EH (cell line): ENCODE results near the gene MSLN.

Experiments
- DNase-seq: peaks from one replicate; pipeline ENCODE4 v3.0.0-alpha.2; 2015; ENCODE audit warnings: low read depth

Gene MSLN

DNA sequence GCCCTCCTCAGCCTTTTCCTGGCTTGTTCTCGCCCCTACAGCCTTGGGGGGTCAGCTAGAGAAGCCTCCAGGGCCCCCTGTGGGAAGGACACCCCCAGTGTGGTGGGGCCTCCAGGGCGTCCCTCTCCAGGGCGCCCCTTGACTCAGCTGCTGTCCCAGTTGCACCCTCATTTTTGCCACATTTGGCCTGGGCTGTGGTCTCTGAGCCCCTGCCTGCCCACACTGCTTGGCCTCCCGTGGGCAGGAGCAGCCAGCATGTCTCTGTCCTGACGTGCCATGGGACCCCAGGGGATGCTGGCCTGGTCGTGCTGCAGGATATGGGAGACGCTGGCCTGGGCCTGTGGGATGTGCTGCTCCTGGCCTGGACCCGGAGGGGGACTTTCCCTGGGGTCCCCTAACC, 32.9 kb downstream of the MSLN start:
- no peak for DNase-seq

DNA sequence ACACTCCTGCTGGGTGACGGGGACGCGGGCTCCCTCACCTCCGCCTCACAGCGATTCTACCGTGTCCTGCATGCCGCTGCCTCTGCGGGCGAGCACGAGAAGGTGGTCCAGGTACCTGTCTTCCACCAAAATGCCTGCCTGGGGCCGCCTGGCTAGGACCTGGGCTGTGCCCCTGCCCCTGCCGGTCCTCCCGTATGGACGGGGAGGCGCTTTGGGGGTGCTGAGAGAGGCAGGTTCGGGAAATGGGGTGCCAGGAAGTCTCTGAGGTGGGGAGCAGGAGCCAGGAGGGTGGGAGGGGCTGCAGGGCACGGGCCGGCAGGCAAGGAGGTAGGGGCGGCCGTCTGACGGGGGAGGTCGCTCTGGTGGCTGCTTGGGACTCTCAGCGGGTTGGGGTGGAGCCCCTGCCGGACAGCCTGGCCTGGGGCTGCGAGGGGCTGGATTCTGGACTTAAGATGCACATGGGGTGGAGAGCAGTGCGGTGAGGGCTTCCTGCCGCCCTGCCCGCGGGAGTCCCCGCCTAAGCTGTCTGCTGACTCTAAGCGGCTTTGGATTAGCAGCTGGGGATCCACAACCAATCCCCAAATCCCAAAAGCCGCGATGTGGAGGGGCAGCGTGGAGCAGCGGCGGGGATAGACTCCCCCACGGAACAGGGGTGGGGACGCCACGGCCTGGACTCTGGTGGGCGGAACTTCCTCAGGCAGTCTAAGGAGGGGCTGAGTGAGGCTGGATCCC, 33.7 kb downstream of the MSLN start:
- no peak for DNase-seq

DNA sequence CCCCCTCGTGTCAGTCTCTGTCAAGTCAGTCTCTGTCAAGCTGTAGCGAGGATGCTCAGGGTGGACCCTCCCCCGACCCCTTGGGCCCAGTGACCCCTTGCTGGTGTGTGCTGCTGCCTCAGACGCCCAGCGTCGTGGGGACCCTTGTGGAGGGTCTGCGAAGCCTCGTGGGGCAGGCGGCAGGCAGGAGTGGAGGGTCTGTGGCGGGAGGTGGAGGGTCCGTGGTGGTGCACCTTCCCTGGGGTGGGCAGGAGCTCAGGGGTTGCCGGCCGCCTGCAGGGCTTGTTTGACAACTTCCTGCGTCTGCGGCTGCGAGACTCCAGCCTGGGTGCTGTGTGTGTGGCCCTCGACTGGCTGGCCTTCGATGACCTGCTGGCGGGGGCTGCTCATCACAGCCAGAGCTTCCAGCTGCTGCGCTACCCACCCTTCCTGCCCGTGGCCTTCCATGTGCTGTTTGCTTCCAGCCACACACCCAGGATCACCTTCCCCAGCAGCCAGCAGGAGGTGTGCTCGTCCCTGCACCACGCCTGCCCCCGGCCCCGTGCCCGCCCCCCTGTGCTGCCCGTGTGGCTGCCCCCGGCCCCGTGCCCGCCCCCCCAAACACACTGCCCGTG, 34.4 kb downstream of the MSLN start:
- DNase-seq = no peak

DNA sequence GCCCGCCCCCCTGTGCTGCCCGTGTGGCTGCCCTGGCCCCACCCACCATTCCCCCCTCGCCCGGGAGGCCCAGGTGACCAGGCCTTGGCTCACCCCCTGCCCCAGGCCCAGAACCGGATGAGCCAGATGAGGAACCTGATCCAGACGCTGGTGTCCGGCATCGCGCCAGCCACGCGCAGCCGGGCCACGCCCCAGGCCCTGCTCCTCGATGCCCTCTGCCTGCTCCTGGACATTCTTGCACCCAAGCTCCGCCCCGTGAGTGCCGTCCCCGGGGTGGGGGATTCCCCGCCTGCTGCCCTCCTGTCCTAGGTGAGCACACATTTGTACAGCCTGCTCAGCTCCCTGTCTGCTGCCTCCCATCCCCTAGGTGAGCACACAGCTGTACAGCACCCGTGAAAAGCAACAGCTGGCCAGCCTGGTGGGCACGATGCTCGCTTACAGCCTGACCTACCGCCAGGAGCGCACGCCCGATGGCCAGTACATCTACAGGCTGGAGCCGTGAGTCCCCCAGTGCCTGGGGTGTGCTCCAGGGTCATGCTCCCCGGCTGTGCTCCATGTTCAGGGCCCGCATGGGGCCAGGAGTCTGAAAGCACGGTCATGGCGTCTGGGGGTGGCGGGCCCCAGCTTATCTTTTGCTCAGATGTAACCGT, 35.2 kb downstream of the MSLN start:
- no peak for DNase-seq

DNA sequence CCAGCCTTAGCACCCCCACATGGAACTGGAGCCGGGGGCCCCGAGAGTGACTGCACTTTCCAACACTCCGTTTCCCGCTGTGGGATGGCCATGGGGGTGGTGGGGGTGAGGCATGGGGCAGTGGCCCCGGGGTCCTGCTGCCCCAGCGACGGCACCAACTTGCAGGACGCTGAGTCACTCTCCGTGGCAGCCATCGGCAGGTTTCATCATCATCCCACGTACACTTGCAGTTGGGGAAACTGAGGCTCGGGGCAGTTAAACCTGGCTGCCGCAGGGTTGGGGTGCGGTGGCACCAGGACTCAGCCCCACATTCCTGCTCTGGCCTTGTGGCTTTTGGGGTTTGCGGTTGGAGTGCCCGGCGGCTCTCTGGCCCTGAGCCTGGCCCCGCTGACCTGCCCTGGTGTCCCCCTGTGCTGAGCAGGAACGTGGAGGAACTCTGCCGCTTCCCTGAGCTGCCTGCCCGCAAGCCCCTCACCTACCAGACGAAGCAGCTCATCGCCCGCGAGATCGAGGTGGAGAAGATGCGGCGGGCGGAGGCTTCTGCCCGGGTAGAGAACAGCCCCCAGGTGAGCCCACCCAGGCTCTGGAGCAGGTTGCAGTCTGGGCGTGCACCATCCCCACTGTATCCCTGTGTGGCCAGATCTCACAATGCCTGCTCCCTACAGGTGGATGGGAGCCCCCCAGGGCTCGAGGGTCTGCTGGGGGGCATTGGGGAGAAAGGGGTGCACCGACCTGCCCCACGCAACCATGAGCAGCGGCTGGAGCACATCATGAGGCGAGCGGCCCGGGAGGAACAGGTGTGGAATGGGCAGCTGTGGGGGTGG, 36.0 kb downstream of the MSLN start:
- DNase-seq = no peak

DNA sequence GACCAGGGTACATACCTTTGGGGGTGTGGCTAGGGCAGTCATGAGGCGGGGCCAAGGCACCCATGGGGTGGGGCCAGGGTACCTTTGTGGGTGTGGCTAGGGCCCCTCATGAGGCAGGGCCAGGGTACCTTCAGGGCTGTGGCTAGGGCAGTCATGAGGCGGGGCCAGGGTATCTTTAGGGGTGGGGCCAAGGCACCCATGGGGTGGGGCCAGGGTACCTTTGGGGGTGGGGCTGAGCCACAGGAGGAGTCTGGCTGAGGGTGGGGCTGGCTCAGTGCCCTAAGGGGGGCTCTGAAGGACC, 36.5 kb downstream of the MSLN start:
- DNase-seq = no peak

DNA sequence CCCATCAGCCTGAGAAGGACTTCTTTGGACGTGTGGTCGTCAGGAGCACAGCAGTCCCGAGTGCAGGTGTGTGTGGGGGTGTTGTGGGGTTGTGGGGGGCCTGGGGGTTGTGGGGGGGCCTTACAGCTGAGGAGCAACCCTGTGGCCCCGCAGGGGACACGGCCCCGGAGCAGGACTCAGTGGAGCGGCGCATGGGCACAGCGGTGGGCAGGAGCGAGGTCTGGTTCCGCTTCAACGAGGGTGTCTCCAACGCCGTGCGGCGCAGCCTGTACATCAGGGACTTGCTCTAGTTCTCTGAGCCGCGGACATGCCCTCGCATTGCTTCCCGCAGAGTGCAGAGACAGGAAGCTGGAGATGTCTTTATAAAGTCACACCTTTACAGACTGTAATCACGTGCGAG, 37.2 kb downstream of the MSLN start:
- no peak for DNase-seq

DNA sequence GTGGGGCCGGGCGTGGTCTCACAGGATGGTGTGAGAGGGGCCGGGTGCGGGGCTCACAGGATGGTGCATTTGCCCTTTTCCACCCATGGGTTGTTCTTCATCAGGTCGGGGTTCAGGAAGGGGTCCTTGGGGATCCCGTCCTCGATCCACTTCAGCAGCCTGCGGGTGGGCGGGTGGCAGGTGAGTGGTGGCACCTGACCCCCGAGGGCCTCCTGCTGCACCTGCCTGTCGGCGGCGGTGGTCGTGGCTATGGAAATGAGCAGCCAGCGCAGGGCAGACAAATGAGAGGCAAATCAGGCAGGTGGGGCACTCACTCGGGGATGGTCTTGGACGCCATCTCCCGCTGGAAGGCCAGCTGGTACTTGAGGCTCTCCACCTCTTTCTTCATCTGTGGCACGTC, 38.1 kb downstream of the MSLN start:
- no peak for DNase-seq

DNA sequence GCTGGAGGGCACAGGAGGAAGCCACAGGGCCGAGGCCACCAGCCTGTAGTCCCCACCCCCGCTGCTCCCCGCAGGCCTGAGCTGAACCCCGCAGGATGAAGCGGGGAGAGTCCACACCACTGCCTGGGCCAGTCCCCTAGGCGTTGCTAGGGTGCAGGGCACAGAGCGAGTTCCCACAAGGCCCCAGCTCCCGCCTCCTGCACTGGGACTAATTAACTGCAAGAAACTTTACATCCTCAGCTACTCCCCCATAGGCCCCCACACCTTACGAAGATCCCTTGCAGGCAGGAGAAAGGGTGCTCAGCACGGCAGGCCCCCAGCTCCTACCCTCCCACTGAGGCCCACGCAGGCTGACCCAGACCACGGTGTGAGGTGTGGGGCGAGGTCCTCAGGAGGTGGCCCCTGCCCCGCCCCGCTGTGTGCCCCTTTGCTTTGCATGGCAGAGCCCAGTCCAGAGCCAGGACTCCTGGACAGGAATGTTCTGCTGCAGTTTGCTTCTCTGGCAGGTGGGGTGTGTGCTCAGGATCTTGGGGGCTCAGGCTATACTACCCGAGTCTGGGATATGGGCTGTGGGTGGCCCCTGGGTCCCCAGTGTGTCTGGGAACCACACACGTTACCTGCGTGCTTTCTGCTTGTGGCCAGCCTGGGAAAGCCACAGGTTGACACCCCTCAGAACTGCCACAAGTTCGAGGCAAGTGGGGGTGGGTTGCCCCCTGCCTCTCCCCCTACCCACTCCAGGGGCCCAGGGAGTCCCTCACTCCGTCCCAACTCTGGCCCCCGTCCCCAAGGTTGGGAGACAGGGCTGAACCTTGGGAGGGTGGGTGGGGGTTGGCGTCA, 38.8 kb downstream of the MSLN start:
- DNase-seq = no peak

DNA sequence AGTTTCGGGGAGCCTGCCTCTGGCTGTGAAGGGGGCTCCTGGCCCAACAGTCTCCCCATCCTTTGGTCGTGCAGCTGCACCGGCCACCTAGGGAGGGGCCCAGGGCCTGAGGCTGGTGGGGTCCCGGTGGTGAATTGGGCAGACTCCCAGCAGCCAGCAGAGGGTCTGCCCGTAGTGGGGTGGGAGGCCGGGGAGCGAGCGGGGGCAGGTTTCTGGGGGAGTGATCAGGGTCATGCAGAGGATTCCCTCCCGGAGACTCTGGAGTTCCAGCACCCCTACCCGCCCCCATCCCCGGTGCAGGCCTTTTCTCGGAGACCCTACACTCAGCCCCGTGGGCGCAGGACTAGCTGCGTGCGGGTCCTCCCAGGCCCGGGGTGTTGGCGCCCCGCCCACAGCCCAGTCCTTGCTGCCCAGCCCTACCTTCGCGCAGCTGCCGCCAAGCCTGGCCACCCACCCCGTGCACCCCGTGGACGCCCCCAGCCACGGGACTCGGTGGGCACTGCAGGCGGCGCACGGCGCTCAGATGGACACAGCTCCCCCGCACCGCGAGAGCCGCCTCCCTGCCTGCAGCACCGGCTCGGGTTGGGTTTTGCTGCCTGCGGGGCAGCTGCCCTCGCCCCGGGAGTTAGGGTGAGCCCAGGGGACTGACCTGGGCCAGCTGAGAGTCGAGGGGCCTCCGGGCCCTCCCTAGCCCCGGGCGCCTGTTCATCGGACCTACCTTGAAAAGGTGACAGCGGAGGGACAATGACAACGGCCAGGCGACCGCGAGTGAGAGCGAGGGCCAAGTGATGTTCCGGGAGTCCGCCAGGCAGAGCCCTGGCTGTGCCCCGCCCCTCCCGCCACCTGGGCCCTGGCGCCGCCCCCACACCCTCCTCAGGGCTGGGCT, 39.7 kb downstream of the MSLN start, which contains the start of gene GNG13:
Gene GNG13, minus strand, starts transcription at position 787 of the 886 bp plus-strand sequence. CDS start 1,657 bp downstream, outside the sequence.
- no peak for DNase-seq

DNA sequence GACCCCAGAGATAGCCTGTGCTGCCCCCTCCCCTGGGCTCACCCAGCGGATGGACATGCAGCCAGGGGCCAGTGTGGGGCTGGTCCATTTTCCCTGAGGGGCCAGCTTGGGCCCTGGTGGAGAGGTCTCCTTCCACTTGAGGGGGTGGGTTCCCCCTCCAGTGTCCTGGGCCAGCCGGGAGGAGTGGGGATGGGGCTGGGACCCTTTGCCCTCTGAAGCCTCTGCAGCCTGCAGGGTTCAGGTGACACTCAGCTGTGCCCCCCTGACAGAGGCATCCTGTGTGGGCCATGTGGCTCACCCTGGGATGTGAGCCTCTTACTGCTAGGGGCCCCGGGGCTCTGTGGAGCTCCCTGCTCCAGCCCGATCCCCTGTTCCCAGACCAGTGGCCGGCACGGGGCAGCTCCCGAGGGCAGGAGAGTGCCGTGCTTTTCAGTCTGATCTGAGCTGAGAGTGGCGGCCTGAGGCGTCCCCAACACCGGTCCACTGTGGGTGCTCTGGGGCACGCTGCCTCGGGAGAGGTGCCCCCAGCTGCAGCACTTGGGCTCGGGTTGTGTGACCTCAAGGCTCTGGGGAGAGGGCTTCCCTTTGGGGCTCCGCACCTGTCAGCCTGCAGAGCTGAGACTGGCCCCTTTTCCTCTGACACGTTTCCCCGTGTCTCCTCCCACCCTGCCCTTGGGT, 40.4 kb downstream of the MSLN start:
- DNase-seq = no peak

DNA sequence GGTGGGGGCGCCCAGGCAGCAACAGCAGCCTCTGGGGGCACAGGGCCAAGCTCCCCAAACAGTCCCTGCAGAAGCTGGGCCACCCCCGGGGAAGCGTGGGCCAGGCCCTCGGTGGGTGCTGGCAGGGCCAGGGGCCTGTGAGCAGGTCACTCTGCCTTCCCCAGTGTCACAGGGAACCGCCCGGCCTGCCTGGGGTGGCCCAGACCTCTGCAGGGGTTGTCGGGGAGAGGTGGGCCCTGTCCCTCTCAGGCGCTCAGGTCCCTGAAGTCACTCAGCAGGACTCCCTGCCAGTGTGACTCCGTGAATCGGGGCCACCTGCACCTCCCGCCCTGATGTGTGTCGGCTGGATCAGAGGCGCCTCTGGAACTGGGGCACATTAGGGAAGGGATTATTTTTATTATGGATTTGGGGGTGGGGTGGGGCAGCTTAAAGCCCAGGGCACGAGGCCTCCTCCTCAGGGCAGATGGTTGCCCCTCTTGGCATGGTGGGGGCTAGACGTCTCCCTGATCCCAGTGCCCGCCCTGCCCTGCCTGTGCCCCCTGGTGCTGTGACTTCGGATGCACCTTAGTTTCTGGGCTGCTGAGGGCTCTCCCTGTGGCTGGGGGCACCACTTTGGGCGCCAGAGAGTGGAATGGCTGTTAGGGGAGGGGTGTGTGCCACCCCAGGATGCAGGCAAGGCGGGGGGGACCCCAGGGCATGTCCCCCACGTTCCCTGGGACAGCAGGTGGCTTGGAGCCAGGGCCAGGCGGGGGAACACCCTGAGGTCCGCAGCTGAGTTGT, 41.2 kb downstream of the MSLN start:
- no peak for DNase-seq

DNA sequence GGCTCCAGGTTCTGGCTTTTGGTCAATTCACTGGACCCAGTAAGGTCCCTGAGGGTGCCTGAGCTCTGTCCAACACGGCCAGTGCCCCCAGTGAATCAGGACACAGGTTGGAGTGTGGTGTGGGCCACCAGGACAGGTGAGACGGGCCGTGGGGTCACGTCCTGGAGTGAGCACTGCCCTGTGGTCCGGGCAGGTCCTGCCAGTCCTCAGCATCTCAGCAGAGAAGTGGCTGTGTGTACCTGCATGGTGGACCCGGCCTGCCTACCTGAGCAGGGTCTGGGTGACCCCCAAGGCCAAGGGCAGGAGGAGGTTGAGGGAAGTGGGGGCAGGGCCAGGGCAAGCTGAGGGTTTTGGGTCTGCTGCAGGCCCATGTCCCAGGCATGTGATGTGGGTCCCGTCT, 41.9 kb downstream of the MSLN start:
- no peak for DNase-seq

DNA sequence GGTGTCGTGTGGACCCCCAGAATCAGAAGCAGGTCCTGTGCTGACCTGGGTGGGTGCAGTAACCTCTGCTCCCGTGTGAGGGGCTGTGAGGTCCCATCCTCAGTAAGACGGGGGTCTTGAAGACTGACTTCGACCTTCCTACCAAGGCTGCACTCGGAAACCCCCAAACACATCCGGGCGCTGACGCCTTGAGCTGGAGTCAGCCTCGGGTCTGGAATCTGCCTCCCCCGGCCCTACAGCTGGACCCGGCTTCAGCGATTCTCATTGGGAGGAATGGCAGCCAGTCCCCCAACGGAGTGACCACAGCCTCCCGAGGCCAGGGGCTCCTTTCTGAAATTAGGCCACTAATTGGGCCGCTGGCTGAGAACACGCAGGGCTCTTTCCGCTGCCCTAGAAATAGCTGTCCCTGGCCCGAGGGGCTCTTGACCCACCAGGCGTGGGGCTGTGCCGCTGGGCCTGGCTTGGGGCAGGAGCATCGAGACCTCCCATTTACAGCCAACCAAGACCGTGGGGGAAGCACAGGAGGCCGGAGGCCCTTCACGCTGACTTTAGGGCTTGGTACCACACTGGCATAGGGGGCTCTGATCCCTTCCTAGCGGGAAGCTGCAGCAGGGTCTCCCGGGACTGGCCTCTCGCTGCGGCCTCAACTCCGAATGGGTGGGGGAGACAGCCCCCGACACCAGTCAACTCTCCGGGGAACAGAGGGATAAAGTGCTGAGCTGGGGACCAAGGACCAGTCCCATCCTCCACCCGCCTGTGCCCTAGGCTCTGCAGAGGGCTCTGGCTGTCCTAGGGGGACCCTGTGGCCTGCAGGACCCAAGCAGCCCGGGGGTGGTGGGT, 42.6 kb downstream of the MSLN start:
- no peak for DNase-seq

DNA sequence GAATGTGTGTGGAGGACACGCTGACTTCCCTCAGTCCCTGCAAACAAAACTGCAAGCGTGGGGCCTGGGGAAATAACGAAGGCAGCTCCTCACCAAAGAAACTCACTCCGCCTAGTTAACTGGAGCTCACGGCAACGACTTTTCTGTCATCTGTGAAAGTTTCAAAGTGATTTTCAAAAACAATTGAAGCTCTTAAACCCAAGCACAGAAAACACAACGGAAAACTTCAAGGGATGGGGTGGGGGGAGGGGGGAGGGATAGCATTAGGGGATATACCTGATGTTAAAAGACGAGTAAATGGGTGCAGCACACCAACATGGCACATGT, 43.2 kb downstream of the MSLN start:
- DNase-seq = no peak

DNA sequence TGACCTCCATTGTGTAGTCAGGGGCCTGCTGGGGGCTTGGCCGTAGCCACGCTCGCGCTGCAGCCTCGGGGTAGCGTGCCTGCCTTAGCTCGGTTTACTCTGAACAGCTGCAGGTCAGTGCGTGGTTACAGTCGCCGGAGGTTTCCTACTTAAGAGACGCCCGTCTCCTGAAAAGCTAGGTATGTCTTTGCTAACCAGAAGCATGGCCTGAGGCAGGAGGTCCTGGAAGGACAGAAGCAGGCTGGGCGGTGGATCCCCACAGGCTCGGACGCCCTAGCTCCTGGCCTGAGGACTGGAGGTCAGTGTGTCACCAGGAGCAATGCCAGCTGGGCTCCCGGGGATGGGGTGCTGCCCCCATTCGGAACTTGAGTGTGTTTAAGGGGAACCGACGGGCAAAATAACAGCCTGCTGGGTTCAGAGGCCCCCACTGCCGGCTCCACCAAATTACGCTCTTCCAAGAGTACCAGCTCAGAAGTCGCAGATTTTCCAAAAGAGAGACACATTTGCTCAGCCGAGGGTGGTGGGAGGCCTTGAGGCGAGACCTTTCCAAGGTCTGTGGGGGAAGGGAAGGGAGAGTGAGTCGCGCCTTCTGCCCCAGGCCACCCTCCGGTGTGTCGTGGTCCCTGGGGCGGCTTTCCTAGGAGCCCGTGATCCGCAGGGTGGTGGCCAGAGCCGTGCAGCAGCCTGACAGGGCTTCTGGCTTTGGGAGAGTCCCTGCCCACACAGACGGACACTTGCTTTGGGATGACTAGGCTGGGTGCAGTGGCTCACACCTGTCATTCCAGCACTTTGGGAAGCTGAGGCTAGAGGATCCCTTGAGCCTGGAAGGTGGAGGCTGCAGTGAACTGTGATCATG, 43.9 kb downstream of the MSLN start:
- DNase-seq = no peak

DNA sequence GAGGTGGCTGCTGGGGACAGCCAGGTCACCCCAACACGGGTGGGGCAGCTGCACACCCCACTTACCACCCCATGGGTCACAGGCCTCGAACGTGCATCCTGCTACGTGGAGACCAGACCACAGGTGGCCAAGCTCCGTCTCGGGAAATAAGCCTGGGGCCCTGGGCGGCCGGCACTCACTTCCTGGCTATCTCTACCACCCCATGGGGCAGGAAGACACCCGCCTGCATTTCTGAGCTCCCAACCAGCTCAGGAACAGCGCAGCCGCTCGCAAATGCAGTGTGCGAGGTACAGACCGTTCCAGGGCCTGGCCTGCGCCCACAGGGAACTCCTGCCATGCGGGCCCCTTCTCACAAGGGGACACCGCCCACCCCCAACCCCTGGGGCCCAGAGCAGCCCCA, 44.9 kb downstream of the MSLN start:
- no peak for DNase-seq
